Neural progenitor cell (in vitro differentiated cells): ENCODE results near the gene ARMC6. TPM values are rescaled to one million over a fixed set of nuclear protein-coding genes. Genes with fewer than 3 reads are reported as not detected.

ENCODE experiments used
- DNase-seq: peaks from one replicate; pipeline ENCODE4 v3.0.0-alpha.2; 2016; ENCODE audit warnings: low spot score
- H2AFZ ChIP-seq: fragments of 200-600 bp; sonication (generic); replicated peaks from 2 replicates; pipeline ENCODE4 v1.6.1; 2016; ENCODE audit warnings: antibody characterized with exemption
- H3F3A ChIP-seq: fragments of 200-600 bp; sonication (generic); 2 replicates; pipeline ENCODE4 v1.6.1; 2016; ENCODE audit warnings: antibody characterized with exemption, low read depth
- H3K27ac ChIP-seq: fragments of 200-600 bp; sonication (generic); 2 replicates; pipeline ENCODE4 v1.5.1; 2016; ENCODE audit warnings: mild to moderate bottlenecking
- H3K27me3 ChIP-seq: fragments of 200-600 bp; sonication (generic); 2 replicates; pipeline ENCODE4 v1.6.1; 2016; ENCODE audit warnings: mild to moderate bottlenecking, moderate library complexity
- H3K36me3 ChIP-seq: fragments of 200-600 bp; sonication (generic); 2 replicates; pipeline ENCODE4 v1.5.1; 2016
- H3K4me1 ChIP-seq: fragments of 200-600 bp; sonication (generic); 2 replicates; pipeline ENCODE4 v1.6.1; 2016; ENCODE audit warnings: mixed run types
- H3K4me2 ChIP-seq: fragments of 200-600 bp; sonication (generic); 2 replicates; pipeline ENCODE4 v1.6.1; 2016
- H3K4me3 ChIP-seq: fragments of 200-600 bp; sonication (generic); 2 replicates; pipeline ENCODE4 v1.5.1; 2016
- H3K79me2 ChIP-seq: fragments of 200-600 bp; sonication (generic); 2 replicates; pipeline ENCODE4 v1.6.1; 2016; ENCODE audit warnings: low read depth
- H3K9ac ChIP-seq: fragments of 200-600 bp; sonication (generic); 2 replicates; pipeline ENCODE4 v1.6.1; 2016
- H3K9me3 ChIP-seq: fragments of 200-600 bp; sonication (generic); 2 replicates; pipeline ENCODE4 v1.5.1; 2016; ENCODE audit warnings: low read depth
- H4K20me1 ChIP-seq: fragments of 200-600 bp; sonication (generic); 2 replicates; pipeline ENCODE4 v1.6.1; 2016; ENCODE audit warnings: low read depth
- H3K27ac Mint-ChIP-seq: 3 replicates; pipeline ENCODE4 v1.8.0; 2021; ENCODE audit warnings: mixed read lengths
- H3K27me3 Mint-ChIP-seq: 2 replicates; pipeline ENCODE4 v1.8.0; 2022; ENCODE audit warnings: low read depth, mild to moderate bottlenecking, inconsistent platforms, moderate library complexity, mixed read lengths; ENCODE audit not compliant: insufficient read depth
- H3K36me3 Mint-ChIP-seq: 3 replicates; pipeline ENCODE4 v1.8.0; 2021; ENCODE audit warnings: mixed read lengths
- H3K4me1 Mint-ChIP-seq: 3 replicates; pipeline ENCODE4 v1.8.0; 2021; ENCODE audit warnings: mixed read lengths
- H3K4me3 Mint-ChIP-seq: 3 replicates; pipeline ENCODE4 v1.8.0; 2021; ENCODE audit warnings: mild to moderate bottlenecking, moderate library complexity, mixed read lengths
- H3K9me3 Mint-ChIP-seq: 3 replicates; pipeline ENCODE4 v1.8.0; 2020; ENCODE audit warnings: mixed read lengths
- CTCF ChIP-seq: fragments of 200-600 bp; sonication (generic); IDR thresholded peaks from 2 replicates; pipeline ENCODE4 v1.5.1; 2017; ENCODE audit warnings: antibody characterized with exemption, mild to moderate bottlenecking
- EZH2 ChIP-seq: fragments of 200-600 bp; sonication (generic); IDR thresholded peaks from 2 replicates; pipeline ENCODE4 v1.6.1; 2017; ENCODE audit warnings: antibody characterized with exemption, mild to moderate bottlenecking, moderate library complexity
- EZH2phosphoT487 ChIP-seq: fragments of 200-600 bp; sonication (generic); IDR thresholded peaks from 2 replicates; pipeline ENCODE4 v1.6.1; 2017; ENCODE audit warnings: antibody characterized with exemption
- total RNA-seq: library from RNA; depleted of rRNA; stranded (reverse); fragments of >200 nt; gene quantifications from 2 replicates; pipeline ENCODE4 v1.2.3, GENCODE V29; 2015; ENCODE audit warnings: low replicate concordance

Gene ARMC6
- total RNA-seq, 1 donor from 2014 or later = 18.1 TPM

GRCh38 chr19:19107654-19108053, 74.3 kb downstream of the ARMC6 start:
- Histone ChIP-seq H3K4me1 (peaks cover 13% of the 10 kb centered on the region), H3K27me3 (peaks cover 12% of the 10 kb centered on the region), H3K79me2 (no peaks in the 10 kb centered on the region), H3K9ac (no peak overlapping the region), H3K27ac (no peak overlapping the region), H3K9me3 (no peaks in the 10 kb centered on the region), H3K4me2 (no peak overlapping the region), H2AFZ (no peak overlapping the region), H3K36me3 (no peaks in the 10 kb centered on the region), H3K4me3 (no peak overlapping the region), H3F3A (peaks cover 5% of the 10 kb centered on the region), H4K20me1 (no peaks in the 10 kb centered on the region)
- Mint-ChIP-seq H3K4me3 (no peak overlapping the region), H3K36me3 (no peaks in the 10 kb centered on the region), H3K27ac (no peak overlapping the region), H3K4me1 (peaks cover 23% of the 10 kb centered on the region), H3K9me3 (no peaks in the 10 kb centered on the region), H3K27me3 (peaks cover 8% of the 10 kb centered on the region)
- no peak for DNase-seq
- TF ChIP-seq CTCF (no peak), EZH2phosphoT487 (no peak), EZH2 (no peak)

Other genes with a start within 250 kb of the ARMC6 start
- gene COMP, start 242.3 kb upstream of the ARMC6 start, total RNA-seq = not detected in 2 replicates
- gene UPF1, start 201.6 kb upstream of the ARMC6 start, total RNA-seq = 65.2 and 69.8 TPM in 2 replicates
- gene CERS1, start 137.4 kb upstream of the ARMC6 start, total RNA-seq = 1.9 and 7.6 TPM in 2 replicates
- 95.2 and 225 TPM in 2 replicates for gene COPE, start 114.2 kb upstream of the ARMC6 start, total RNA-seq
- gene DDX49, start 113.9 kb upstream of the ARMC6 start, total RNA-seq = 19.9 and 23.4 TPM in 2 replicates
- gene HOMER3, start 92.4 kb upstream of the ARMC6 start, total RNA-seq = 28.2 and 66.9 TPM in 2 replicates
- gene SUGP2, start 86 bp upstream of the ARMC6 start, total RNA-seq = 123 and 125 TPM in 2 replicates
- 4.0 and 6.2 TPM in 2 replicates for gene SLC25A42, start 30.4 kb downstream of the ARMC6 start, total RNA-seq
- gene TMEM161A, start 104.9 kb downstream of the ARMC6 start, total RNA-seq = 13.3 and 38.3 TPM in 2 replicates
- 0.15 TPM in 1 of 2 replicates, not detected in the other for gene MEF2B, start 136.7 kb downstream of the ARMC6 start, total RNA-seq
- gene BORCS8, start 158.5 kb downstream of the ARMC6 start, total RNA-seq = 6.3 and 15.1 TPM in 2 replicates
- 31.2 and 60.9 TPM in 2 replicates for gene RFXANK, start 158.7 kb downstream of the ARMC6 start, total RNA-seq
- 7.6 and 9.6 TPM in 2 replicates for gene NR2C2AP, start 169.8 kb downstream of the ARMC6 start, total RNA-seq
- gene NCAN, start 178.4 kb downstream of the ARMC6 start, total RNA-seq = 4.8 and 12.9 TPM in 2 replicates
- gene TM6SF2, start 239.7 kb downstream of the ARMC6 start, total RNA-seq = 2.6 and 8.3 TPM in 2 replicates